HG03066 (cell line): ENCODE measurements around the gene RBM4B.
A peak's percentile ranks its signal among the peaks of the same experiment; 100 is the strongest.
"Not testable (repeated sequence)": the region's sequence is repeated elsewhere in the genome, so short reads cannot be mapped to it uniquely, and the experiment has no call there.

Source experiments
- ATAC-seq: cut with Tn5 transposase; IDR thresholded peaks from one replicate; pipeline ENCODE4 v1.9.1; 2021; ENCODE audit warnings: low read depth; ENCODE audit not compliant: unreplicated experiment

The RBM4B gene

DNA sequence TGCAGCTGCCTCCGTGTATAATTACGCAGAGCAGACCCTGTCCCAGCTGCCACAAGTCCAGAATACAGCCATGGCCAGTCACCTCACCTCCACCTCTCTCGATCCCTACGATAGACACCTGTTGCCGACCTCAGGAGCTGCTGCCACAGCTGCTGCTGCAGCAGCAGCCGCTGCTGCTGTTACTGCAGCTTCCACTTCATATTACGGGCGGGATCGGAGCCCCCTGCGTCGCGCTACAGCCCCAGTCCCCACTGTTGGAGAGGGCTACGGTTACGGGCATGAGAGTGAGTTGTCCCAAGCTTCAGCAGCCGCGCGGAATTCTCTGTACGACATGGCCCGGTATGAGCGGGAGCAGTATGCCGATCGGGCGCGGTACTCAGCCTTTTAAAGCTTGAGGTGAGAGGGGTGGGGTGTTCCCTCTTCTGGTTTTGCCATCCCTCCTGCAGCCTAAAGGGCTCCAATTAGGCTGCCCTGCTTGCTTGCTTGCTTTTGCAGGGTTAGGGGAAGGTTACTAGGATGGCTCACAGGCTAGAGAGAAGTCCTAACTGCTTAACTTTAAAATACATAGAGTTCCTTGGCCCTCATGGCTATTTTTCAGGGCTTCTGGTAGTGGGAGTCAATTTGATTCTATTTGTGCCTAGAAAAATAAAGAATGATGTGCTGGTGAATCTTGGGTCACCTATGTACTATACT lies 33.8 kb downstream of the RBM4B start:
- no peak for ATAC-seq

DNA sequence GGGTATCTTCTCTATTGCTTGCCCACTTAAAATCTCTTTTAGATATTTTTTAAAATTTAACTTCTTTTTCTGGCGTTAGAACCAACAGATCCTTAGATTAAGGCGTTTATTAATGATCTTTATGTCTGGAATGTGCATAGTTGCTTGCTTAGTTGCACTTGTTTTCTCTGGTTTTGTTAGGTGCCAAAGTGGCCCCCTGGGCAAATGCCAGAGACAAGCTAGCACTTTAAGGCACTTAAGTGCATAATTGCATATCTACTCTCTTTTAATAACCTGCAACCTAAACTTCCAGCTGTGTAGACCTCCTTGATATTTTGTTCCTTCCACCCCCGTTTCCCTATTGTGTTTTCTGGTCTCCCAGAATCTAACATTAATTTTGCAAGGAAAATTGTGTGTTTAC lies 35.9 kb downstream of the RBM4B start:
- ATAC-seq = no peak

DNA sequence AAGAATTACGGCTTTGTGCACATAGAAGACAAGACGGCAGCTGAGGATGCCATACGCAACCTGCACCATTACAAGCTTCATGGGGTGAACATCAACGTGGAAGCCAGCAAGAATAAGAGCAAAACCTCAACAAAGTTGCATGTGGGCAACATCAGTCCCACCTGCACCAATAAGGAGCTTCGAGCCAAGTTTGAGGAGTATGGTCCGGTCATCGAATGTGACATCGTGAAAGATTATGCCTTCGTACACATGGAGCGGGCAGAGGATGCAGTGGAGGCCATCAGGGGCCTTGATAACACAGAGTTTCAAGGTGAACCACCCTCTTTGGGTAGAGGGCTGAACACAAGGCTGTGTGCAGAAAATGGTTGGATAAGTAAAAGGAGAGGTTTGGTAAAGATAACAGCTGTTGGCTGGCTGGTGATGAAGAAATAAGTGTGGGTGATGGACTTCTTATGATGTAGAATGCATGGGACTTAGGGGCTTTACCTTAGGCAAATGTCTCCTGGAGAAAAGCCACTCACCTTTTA lies 37.8 kb downstream of the RBM4B start:
- ATAC-seq = not testable (repeated sequence)

DNA sequence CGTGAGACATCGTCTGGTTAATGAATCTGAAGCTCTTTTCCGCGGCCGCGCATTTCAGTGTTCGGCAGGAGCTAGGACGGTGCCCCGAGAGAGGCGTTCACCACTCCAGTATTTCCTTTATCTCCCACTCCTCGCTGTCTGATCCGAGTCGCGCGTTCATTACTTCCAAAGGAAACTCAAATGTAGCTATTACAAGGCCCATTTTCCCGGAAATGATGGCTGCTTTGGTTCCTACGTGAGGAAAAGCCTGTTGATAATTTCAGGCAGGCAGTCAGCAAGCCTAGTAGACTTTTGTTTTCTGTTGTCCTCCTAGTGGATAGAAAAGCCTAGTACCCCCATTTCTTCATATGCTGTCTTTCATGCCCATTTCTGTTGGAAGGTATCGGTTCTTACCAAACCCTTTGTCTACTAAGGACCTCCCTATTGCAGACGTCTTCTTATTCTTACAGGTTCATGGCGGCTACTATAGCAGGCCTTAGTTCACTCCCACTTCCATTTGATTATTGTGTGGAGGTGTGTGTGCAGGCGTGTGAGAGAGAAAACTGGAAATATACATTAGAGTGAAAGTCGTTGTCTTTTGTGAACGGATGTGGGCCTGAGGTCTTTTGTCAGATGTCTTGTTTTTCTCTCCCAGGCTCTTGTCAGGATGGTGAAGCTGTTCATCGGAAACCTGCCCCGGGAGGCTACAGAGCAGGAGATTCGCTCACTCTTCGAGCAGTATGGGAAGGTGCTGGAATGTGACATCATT lies 38.4 kb downstream of the RBM4B start:
- ATAC-seq = no peak

DNA sequence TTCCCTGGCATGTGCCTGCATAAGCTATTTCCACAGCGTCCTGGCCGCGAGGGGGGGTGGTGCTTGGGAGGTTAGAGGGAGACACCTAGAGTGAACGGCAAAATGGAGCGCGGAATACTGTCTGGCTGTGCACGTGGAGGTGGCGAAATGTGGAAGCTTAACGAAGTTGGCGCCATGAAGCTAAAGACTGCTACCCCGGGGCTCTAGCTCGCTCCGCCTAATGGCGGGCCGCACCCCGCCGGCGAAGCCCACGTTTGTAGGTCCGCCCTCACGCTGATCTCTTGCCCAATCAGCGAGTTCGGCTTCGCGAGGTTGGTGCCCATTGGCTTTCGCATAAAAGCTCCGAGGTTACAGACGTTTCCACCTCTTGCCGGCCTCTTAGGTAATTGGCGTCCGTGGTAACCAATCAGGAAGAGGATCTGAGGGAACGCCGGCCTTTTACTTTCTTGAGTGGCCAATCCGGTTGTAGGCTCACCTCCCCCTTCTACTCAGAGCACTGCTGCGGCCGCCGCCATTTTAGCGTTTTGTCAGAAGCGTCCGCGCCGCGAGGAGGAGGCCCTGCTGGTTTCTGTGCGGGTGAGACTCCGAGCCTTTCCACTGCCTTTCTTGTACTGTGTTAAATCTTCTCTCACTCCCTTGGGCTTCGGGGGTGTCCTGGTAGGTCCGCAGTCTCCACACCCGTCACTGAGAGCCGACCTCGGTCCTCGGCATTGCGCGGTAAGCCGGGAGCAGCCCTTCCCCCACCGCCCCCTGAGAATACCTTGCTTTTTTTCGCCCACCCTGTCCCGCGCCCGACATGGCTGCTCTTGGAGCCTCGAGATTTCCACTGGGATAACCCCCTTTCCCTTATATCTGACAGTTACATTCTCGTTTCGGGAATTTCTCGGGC lies 39.3 kb downstream of the RBM4B start, which contains the start of gene RBM4:
TSS of gene RBM4 (plus strand) at position 527 of the 889 bp plus-strand sequence. CDS start 1,009 bp downstream, outside the sequence.
- peak; percentile 94 for ATAC-seq

DNA sequence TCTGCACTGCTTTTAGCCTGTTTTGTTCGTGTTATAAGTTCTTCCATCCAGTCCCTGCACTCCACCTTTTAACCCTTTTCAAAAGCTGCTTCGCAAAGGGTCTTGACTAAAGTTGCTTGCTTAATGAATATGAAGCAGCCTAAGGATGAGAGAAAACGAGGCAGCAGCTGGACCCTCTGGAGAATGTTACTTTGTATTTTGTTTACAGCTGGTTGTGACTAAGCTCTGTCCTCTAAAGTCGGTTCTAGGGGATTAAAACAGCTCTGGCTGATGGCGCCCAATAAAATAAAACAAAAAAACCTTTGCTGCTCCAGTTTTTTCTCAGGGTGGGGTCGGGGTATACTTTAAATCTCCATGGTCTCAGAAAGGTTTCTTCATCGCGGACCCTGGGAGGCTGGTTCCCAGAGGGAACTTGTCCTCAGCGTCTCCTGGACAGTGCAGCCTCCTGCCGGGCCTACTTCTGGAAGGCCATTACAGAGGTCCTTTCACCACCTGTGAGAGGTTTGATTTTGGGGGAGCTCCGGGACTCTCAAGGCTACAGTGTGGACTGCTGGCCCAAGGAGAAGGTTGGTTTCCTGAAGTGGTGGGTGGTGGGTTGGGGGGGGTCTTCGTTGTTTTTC lies 40.0 kb downstream of the RBM4B start:
- no peak for ATAC-seq

DNA sequence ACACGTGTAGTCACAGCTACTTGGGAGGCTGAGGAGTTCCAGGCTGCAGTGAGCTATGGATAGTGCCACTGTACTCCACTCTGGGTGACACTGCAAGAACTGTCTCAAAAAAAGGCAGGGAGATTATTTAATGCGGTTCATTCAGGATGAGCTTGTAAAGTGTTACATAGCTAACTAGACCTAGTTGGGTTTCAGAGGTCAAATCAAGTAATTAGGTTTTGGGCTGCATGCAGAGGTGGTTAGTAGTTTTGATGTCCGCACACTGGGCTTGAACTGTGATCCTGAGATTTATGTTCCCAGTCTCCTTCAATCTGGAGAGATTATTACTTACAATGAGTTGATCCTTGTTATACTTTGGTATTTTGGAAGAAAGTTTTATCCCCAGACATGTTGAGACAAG lies 41.3 kb downstream of the RBM4B start:
- ATAC-seq = no peak

DNA sequence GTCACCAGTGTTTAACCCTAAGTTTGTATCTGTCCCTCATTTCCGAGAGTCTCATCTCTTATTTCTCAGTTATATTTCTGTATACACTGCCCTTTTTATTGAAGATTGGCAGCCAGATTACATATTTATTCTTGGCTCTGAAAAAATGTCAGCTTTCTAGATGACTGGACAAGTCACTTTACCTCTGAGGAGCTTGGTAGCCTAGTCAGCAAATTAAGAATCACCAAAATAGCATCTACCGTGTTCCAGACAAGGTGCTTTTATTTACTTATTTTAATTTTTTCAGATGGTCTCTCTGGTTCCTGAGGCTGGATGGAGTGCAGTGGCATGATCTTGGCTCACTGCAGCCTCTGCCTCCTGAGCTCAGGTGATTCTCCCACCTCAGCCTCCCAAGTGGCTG lies 44.7 kb downstream of the RBM4B start:
- no peak for ATAC-seq

DNA sequence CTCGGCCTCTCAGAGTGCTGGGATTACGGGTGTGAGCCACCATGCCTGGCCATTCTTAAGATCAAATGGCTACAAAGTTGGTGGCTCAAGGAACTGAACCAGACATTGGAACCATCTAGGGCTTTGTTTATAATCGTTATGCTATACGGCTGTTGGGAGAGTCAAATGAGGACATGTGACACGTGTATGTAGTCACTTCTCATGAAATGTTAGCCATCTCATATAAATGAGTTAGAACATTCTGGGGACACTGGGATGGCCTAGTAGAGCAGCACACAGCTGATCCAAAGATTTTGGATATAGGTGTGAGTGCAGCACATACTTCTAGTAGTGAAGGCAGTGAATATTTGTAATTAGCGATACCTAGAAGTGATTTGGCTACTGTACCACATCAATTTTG lies 45.8 kb downstream of the RBM4B start:
- ATAC-seq = no peak

DNA sequence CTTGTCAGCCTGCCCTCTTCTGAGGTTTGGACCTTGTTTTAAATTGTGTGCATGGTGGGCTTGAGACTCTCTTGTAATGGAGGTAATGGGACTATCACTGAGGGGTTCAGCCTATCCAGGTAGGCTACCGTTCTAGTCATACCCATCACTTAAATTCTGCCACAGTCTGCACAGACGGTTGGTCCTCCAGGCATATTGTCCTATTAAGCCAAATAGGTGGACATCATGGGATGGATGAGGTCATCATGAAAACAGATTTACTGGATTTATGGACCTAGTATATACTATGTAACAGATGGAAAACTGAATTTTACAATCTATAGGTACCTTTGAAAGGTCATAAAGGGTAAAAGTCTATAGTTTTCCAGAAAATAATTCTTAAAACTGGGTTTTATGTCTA lies 48.3 kb downstream of the RBM4B start:
- no peak for ATAC-seq

DNA sequence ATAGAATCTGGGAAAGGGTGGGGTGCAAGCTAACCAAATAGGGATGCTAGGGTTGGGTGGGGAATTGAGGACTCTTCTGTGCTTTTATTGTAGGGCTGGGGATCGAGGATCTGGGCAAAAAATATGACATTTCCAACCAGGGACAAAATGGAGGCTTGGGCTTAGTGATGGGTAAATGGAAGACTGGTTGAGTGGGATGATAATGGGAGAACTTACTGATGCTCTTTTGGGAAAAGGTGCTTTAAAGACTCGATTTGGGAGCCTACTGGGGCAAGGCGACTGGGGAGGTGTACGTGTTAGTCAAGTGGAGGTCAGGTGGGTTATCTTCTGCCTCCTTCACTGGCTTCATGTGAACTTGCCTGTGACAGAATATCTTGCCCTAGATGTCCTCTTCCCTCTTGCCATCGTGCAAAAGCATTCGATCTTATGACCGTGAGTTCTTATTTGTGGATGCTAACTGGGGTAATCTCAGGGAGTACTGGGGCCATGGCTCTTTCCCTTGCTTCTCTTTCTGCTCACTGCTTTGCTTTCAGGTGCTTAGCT lies 49.6 kb downstream of the RBM4B start:
- ATAC-seq = no peak

DNA sequence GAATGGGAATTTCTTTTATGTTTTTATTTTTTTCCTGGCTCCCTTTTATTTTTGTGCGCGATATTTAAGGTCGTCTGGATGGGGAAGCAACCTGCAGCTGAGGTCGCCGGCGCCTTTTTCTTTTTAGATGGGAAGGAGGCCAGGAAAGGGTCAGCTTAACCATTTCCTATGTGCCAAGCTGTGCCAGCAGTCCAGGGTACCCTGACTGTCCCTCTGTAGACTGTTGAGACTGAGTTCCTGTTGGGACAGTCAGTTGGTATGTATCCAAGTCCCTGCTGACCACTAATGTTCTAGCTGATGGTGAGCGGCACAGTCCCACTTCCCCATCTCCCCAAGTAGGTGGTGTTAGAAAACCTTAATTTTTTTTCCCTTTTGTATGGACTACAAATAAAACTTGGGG lies 50.8 kb downstream of the RBM4B start:
- no peak for ATAC-seq

DNA sequence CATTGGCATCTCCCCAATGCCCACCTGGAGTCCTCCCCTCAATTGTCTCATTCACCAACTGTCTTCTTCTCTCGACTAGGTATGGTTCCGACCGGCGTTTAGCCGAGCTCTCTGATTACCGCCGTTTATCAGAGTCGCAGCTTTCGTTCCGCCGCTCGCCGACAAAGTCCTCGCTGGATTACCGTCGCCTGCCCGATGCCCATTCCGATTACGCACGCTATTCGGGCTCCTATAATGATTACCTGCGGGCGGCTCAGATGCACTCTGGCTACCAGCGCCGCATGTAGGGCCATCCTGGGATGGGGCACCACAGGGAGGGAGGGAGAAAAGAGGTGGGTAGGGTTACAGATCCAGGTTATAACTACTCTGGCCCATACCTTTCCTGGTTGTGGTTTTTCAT lies 51.3 kb downstream of the RBM4B start:
- ATAC-seq = no peak

DNA sequence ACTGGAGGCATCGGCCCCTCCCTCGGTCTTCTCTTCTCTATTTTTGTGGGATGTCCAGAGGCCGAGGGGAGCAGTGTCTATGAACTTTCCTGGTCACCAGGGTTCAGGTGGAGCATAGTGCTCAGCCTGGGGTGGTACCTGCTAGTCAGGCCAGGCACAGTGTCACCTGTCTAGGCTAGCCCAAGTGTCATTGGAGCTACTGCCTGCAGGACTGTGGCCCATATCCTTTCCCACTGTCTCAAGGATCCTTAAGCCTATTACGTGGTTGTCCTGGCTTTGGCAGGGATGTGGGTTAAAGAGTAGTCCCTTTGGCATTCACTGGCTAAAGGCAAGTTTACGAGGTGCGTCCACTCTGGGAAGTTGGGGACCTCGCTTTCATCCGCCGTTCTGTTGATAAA lies 51.9 kb downstream of the RBM4B start:
- ATAC-seq = no peak

DNA sequence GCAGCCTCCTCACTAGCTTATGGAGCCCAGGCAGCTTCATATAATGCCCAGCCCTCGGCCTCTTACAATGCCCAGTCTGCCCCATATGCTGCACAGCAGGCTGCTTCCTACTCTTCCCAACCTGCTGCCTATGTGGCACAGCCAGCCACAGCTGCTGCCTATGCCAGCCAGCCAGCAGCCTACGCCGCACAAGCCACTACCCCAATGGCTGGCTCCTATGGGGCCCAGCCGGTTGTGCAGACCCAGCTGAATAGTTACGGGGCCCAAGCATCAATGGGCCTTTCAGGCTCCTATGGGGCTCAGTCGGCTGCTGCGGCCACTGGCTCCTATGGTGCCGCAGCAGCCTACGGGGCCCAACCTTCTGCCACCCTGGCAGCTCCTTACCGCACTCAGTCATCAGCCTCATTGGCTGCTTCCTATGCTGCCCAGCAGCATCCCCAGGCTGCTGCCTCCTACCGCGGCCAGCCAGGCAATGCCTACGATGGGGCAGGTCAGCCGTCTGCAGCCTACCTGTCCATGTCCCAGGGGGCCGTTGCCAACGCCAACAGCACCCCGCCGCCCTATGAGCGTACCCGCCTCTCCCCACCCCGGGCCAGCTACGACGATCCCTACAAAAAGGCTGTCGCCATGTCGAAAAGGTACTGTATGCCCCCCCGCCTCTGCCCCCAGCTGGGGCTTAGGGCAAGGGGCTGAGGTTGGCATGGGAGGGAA lies 52.5 kb downstream of the RBM4B start:
- ATAC-seq = no peak

DNA sequence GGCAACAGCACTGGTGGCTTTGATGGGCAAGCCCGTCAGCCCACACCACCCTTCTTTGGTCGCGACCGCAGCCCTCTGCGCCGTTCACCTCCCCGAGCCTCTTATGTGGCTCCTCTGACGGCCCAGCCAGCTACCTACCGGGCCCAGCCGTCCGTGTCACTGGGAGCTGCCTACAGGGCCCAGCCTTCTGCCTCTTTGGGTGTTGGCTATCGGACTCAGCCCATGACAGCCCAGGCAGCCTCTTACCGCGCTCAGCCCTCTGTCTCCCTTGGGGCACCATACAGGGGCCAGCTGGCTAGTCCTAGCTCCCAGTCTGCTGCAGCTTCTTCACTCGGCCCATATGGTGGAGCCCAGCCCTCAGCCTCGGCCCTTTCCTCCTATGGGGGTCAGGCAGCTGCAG lies 53.2 kb downstream of the RBM4B start:
- no peak for ATAC-seq

DNA sequence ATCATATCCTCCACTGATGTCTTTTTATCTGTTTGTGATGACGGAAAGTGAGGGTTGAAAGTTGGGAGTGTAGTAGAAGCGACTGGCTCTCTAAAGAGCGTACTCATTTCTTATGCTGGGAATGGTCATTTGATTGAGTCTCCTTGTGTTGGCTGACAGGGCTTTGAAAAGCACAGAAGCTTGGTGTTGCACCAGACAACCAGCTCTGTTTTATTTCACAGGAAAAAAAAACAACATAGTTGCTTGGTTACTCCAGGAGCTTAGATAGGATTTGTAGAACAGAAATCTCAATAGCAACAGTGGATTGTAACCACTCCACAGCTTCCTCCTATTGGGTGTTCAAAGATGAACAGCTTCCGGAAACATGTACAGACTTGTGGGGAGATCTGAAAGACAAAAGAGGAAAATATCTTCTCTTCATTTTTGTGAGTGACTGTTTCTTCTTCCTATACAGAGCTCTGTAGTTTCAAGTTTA lies 58.6 kb downstream of the RBM4B start:
- no peak for ATAC-seq

DNA sequence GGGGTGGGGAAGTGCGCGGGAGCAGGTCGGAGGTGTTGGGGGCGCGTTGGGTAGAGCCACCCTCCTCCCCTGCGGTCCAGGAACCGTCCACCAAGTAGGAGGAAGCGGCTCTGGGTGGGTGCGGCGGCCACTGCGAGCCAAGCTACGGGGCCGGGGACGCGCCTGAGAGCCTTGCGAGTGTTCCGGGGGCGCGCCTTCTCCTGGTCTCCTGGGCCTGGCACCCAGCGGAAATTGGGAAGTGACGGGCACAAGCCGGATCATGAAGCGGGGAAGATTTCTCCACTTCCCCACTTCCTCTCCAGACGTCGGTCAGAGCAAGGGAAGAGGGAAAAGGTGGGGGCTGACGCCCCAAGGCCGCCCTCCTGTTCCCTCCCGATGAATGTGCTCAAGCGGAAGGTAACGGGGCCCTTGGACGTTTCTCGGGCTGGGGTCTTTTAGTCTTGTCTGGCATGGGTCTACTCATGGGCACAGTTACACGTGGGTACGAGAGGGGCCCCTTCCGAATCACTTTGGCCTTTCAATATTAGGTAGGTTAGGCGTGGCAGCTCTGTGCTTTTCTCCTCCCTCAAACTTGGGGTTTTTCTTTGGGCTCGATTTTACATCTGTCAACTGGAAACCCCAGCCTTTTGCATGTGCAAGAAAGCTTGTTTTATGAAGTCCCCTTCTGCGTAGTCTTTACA lies 60.4 kb downstream of the RBM4B start:
- ATAC-seq = no peak
